ENCODE measurements around the gene PNMA8B. TPM values are rescaled to one million over a fixed set of nuclear protein-coding genes. Genes with fewer than 3 reads are reported as not detected.

PNMA8B gene
- polyA plus RNA-seq, 1 donor from 2014 or later, result 10.1 TPM

GRCh38 chr19:46463516-46463915 is 32.2 kb downstream of the PNMA8B start:
- Histone ChIP-seq H2AFZ (ENCODE audit: low read depth, low read length) (no peak overlapping the region), H3K9ac (ENCODE audit: low read length) (no peak overlapping the region), H3K9me2 (ENCODE audit: insufficient read depth, low read length) (no peaks in the 10 kb centered on the region), H3K27me3 (ENCODE audit: insufficient read depth, low read depth, low read length) (no peaks in the 10 kb centered on the region), H3K27ac (ENCODE audit: low read length) (no peak overlapping the region), H3K4me2 (ENCODE audit: low read length) (no peak overlapping the region), H3K79me2 (replicated peaks; ENCODE audit: insufficient read depth, low read length) (no peaks in the 10 kb centered on the region), H3K4me3 (ENCODE audit: low read length) (no peak overlapping the region), H3K36me3 (ENCODE audit: insufficient read depth, low read length) (no peaks in the 10 kb centered on the region), H3K9me3 (ENCODE audit: low read length) (no peaks in the 10 kb centered on the region), H3F3A (ENCODE audit: insufficient read depth, low read length, poor library complexity, severe bottlenecking) (no peaks in the 10 kb centered on the region), H4K20me1 (ENCODE audit: insufficient read depth) (no peaks in the 10 kb centered on the region)
- TF ChIP-seq EP300 (conservative IDR thresholded peaks at IDR 0.05; ENCODE audit: poor library complexity, severe bottlenecking) (no peak), POLR2AphosphoS5 (IDR thresholded peaks at IDR 0.05) (no peak), TAF1 (IDR thresholded peaks at IDR 0.05; ENCODE audit: low read depth) (no peak), SMC3 (conservative IDR thresholded peaks at IDR 0.05; ENCODE audit: poor library complexity) (no peak)
- TF ChIP-seq, protein P1, sequence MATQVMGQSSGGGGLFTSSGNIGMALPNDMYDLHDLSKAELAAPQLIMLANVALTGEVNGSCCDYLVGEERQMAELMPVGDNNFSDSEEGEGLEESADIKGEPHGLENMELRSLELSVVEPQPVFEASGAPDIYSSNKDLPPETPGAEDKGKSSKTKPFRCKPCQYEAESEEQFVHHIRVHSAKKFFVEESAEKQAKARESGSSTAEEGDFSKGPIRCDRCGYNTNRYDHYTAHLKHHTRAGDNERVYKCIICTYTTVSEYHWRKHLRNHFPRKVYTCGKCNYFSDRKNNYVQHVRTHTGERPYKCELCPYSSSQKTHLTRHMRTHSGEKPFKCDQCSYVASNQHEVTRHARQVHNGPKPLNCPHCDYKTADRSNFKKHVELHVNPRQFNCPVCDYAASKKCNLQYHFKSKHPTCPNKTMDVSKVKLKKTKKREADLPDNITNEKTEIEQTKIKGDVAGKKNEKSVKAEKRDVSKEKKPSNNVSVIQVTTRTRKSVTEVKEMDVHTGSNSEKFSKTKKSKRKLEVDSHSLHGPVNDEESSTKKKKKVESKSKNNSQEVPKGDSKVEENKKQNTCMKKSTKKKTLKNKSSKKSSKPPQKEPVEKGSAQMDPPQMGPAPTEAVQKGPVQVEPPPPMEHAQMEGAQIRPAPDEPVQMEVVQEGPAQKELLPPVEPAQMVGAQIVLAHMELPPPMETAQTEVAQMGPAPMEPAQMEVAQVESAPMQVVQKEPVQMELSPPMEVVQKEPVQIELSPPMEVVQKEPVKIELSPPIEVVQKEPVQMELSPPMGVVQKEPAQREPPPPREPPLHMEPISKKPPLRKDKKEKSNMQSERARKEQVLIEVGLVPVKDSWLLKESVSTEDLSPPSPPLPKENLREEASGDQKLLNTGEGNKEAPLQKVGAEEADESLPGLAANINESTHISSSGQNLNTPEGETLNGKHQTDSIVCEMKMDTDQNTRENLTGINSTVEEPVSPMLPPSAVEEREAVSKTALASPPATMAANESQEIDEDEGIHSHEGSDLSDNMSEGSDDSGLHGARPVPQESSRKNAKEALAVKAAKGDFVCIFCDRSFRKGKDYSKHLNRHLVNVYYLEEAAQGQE (IDR thresholded peaks at IDR 0.05; ENCODE audit: borderline replicate concordance), result no peak

GRCh38 chr19:46461537-46461936 is 34.1 kb downstream of the PNMA8B start:
- H2AFZ ChIP-seq (ENCODE audit: low read depth, low read length), result no peak overlapping the region
- H3K4me3 ChIP-seq (ENCODE audit: low read length), result no peak overlapping the region
- H3K9me2 ChIP-seq (ENCODE audit: insufficient read depth, low read length), result no peaks in the 10 kb centered on the region
- H3K4me2 ChIP-seq (ENCODE audit: low read length), result no peak overlapping the region
- H3K9me3 ChIP-seq (ENCODE audit: low read length), result no peaks in the 10 kb centered on the region
- no peaks in the 10 kb centered on the region for H4K20me1 ChIP-seq (ENCODE audit: insufficient read depth)
- no peaks in the 10 kb centered on the region for H3K79me2 ChIP-seq (replicated peaks; ENCODE audit: insufficient read depth, low read length)
- no peak overlapping the region for H3K27ac ChIP-seq (ENCODE audit: low read length)
- H3K36me3 ChIP-seq (ENCODE audit: insufficient read depth, low read length), result no peaks in the 10 kb centered on the region
- TF ChIP-seq EZH2 (IDR thresholded peaks at IDR 0.05; ENCODE audit: borderline replicate concordance, insufficient read depth, low read length, poor library complexity, severe bottlenecking) (no peak), MXI1 (conservative IDR thresholded peaks at IDR 0.05; ENCODE audit: poor library complexity, severe bottlenecking) (no peak), TAF1 (IDR thresholded peaks at IDR 0.05; ENCODE audit: low read depth) (no peak), RAD21 (conservative IDR thresholded peaks at IDR 0.05) (no peak), POLR2AphosphoS5 (IDR thresholded peaks at IDR 0.05) (no peak), SMC3 (conservative IDR thresholded peaks at IDR 0.05; ENCODE audit: poor library complexity) (no peak), EP300 (conservative IDR thresholded peaks at IDR 0.05; ENCODE audit: poor library complexity, severe bottlenecking) (no peak)
- TF ChIP-seq, protein P2, sequence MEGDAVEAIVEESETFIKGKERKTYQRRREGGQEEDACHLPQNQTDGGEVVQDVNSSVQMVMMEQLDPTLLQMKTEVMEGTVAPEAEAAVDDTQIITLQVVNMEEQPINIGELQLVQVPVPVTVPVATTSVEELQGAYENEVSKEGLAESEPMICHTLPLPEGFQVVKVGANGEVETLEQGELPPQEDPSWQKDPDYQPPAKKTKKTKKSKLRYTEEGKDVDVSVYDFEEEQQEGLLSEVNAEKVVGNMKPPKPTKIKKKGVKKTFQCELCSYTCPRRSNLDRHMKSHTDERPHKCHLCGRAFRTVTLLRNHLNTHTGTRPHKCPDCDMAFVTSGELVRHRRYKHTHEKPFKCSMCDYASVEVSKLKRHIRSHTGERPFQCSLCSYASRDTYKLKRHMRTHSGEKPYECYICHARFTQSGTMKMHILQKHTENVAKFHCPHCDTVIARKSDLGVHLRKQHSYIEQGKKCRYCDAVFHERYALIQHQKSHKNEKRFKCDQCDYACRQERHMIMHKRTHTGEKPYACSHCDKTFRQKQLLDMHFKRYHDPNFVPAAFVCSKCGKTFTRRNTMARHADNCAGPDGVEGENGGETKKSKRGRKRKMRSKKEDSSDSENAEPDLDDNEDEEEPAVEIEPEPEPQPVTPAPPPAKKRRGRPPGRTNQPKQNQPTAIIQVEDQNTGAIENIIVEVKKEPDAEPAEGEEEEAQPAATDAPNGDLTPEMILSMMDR (IDR thresholded peaks at IDR 0.05; ENCODE audit: poor library complexity, severe bottlenecking), result no peak
- TF ChIP-seq, protein P1 (IDR thresholded peaks at IDR 0.05; ENCODE audit: borderline replicate concordance), result no peak
- H3K27me3 ChIP-seq (ENCODE audit: insufficient read depth, low read depth, low read length), result no peaks in the 10 kb centered on the region
- no peak overlapping the region for H3K9ac ChIP-seq (ENCODE audit: low read length)
- no peaks in the 10 kb centered on the region for H3F3A ChIP-seq (ENCODE audit: insufficient read depth, low read length, poor library complexity, severe bottlenecking)

All from neural cell (in vitro differentiated cells).